HL-60/S4 treated with phorbol 12-myristate 13-acetate at 8.2 ng/mL for 4 days and 3 days (cell line): ENCODE measurements around the gene RAB8B.
"Not testable (repeated sequence)": the region's sequence is repeated elsewhere in the genome, so short reads cannot be mapped to it uniquely, and the experiment has no call there.

Experiments
- in situ Hi-C: fragments of 300-500 bp; cut with MboI; formaldehyde crosslinking; loops from 2 replicates; pipeline ENCODE4 v1.15.0; 2022; ENCODE audit warnings: low sequenced_read_pairs

RAB8B gene

GRCh38 chr15:63233667-63234423 is 44.4 kb downstream of the RAB8B start:
- in situ Hi-C loops = no loop called here

- in situ Hi-C loops = no loop called here
These were observed 45.1 kb downstream of the RAB8B start for GRCh38 chr15:63234451-63234870.

- in situ Hi-C loops = no loop called here
These were observed 46.9 kb downstream of the RAB8B start for GRCh38 chr15:63236272-63236671.

GRCh38 chr15:63237086-63237485 is 47.7 kb downstream of the RAB8B start:
- in situ Hi-C loops = not testable (repeated sequence)

DNA sequence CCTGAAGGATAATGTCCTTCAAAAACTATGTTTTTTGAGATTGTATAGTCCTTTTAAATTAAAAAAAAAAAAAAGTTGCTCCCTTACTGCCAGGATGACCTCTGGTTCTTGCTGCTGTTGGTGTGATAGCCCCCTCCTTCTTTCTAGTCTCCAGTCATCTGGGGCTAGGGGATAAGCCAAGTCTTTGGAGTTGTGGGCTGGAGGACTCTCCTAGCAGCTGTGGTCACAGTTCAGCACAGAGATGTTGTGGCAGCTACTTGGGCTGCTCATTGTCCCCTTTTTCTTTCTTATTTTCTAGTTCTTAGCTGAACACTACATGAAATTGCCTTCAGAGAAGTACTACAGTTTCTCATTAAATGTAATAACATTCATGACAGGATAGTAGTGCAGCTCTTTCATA is 48.8 kb downstream of the RAB8B start:
- in situ Hi-C loops = no loop called here

DNA sequence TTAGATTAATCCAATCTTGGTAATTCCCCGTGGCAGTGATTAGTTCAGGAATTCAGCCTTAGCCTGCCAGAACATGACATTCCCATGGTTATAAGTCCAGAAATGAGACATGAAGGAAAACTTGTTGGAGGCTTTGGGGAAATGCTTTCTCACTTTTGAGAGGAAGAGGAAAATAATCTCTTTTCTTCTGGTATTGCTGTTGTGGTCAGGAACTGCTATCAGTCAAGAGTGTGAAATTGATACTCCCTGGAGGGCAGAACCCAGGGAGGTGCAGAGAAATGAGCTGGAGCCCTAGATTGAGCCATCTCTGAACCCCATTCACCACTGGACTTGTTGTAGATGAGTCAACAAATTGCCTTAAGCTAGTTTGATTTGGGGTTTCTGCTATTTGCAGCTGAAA is 49.4 kb downstream of the RAB8B start:
- in situ Hi-C loops = no loop called here

- in situ Hi-C loops = no loop called here
These were observed 50.7 kb downstream of the RAB8B start for GRCh38 chr15:63240109-63240508.

- in situ Hi-C loops = no loop called here
These were observed 51.9 kb downstream of the RAB8B start for GRCh38 chr15:63241316-63241715.

- in situ Hi-C loops = no loop called here
These were observed 53.7 kb downstream of the RAB8B start for GRCh38 chr15:63243101-63243500.

DNA sequence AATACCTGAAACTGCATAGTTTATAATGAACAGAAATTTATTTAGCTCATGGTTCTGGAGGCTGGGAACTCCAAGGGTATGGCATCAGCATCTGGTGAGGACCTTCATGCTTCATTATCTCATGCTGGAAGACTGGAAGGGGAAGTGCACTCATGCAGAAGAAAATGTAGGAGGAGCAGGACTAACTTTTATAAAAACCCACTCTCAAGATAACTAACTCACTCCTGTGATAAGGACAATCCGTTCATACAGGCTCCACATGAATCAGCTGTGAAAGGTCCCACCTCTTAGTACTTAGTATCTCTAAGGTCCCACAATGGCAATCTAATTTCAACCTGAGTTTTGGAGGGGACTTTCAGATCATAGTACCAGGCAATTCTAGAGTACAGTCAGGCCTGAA is 54.4 kb downstream of the RAB8B start:
- in situ Hi-C loops = no loop called here

- in situ Hi-C loops = no loop called here
These were observed 55.0 kb downstream of the RAB8B start for GRCh38 chr15:63244399-63244798.

DNA sequence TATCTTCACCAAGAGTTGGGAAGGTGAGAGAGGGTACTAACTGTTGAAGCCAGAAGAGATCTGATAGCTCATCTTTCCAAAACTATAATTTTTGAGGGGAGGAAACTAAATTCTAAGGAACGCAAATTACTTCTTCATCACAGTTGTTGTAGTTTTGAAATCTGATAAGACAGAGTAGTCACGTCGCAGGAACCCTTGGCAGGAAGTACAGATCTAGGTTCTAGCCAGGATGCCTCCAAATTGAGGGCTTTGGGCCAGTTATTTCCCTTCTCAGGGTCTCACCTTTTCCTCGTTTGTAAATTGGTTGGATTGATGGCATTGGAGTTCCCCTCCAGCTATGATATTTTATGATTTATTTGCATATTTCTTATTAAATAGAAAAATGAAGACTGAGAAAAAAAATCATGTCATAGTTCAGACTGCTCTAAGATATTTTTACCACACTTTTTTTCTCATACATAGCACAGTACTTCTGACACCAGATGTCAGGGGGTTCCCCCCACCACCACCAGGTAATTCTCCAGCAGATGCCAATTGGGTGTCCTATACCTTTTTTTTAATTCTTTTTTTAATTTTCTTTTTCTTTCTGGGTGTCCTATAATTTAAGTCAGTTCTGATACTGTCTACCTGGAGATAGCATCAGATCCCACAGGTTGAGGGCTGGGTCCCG is 55.7 kb downstream of the RAB8B start:
- in situ Hi-C loops = no loop called here

- in situ Hi-C loops = no loop called here
These were observed 57.5 kb downstream of the RAB8B start for GRCh38 chr15:63246691-63247469.

- in situ Hi-C loops = no loop called here
These were observed 61.0 kb downstream of the RAB8B start for GRCh38 chr15:63250312-63250965.

GRCh38 chr15:63251701-63252100 is 62.3 kb downstream of the RAB8B start:
- in situ Hi-C loops = no loop called here

- in situ Hi-C loops = no loop called here
These were observed 62.9 kb downstream of the RAB8B start for GRCh38 chr15:63252292-63252691.

DNA sequence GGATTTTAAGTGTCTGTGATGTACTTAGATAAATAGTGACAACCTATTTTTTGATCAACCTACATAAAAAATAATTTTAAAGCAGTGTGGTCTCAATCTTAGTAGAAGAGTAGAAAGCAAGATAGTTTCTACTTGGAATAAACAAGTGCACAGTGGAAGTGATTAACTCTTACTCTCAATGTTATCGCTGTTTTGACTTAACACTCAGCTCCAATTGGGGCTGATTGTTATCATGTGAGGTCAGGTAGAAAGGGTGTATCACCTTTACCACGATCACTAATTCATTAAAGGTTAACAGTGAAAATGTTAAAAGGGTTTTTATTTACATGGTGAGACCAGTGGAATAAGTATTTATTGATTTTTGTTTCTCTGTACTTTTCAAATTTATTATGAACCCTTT is 65.6 kb downstream of the RAB8B start:
- in situ Hi-C loops = no loop called here

- in situ Hi-C loops = no loop called here
These were observed 66.1 kb downstream of the RAB8B start for GRCh38 chr15:63255489-63255990.

DNA sequence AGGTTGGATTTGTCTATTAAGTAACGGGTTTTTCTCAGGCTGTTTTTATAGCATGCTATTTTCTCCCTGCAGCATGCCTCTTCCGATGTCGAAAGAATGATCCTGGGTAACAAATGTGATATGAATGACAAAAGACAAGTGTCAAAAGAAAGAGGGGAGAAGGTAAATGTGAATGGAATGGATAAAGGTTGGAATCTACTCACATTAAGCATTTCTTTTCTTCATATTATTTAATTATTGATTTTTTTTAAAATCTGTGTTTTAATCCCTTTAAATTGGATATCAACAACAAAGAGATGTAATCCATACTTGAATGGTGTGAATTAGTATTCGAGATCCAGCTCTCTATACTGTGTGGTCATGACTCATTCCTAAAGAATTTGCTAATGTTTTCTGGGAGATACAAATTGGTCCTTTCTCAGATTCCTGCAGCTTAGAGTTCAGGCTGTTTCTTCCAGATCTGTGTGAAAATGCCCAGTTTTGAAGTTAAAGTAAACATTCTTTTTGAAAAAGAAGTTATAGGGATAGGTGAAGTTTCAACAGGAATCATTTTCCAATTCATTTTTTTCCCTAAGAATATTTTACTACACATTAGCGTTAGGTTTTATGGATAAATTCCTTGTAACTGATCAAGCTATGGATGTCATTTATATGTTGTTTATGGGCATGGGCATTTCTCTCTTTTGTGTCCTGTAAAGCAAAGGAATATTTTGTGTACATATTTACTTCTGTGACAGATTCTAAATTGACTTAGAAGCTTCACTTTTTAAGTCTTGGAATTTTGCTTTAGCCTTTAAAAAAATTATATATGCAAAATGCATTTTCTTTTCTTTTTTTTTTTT is 67.2 kb downstream of the RAB8B start:
- in situ Hi-C loops = no loop called here

DNA sequence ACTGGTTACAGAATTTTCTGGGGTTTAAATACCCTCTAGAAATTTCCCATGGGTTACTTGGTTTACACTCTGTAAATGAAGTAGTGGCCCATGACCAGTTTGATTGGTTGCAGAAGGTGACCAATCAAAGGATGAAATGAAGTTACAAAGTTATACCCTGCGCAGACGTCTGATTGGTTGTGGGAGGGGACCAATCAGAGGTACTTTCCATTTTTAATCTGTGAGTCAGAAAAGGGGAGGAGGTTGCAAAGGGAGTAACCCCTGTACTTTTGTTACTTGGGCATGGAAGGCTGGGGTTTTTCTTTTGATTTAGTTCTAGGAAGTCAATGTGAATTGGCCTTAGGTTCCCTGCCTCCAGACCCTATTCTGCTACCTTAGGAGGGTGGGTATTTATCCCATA is 69.3 kb downstream of the RAB8B start:
- in situ Hi-C loops = no loop called here
